Germinal center (tissue), 1 donor: ENCODE data around the gene NOC2L.

Source experiments
- DNase-seq: peaks from one replicate; pipeline ENCODE4 v3.0.0; 2012; ENCODE audit warnings: mixed read lengths, low spot score

The NOC2L gene

GRCh38 chr1:942864-943533, 16.1 kb downstream of the NOC2L start:
- DNase-seq, result no peak

GRCh38 chr1:942411-942821, 16.6 kb downstream of the NOC2L start:
- no peak for DNase-seq

- peak; percentile 48 for DNase-seq
Observed at GRCh38 chr1:941588-942383, 17.3 kb downstream of the NOC2L start.

GRCh38 chr1:941015-941587, 18.0 kb downstream of the NOC2L start:
- DNase-seq, result no peak

GRCh38 chr1:940107-941014, 18.7 kb downstream of the NOC2L start:
- peak; percentile 49 for DNase-seq

GRCh38 chr1:939511-940106, 19.4 kb downstream of the NOC2L start:
- DNase-seq, result no peak

GRCh38 chr1:938711-939489, 20.2 kb downstream of the NOC2L start:
- DNase-seq, result no peak

GRCh38 chr1:938088-938683, 20.9 kb downstream of the NOC2L start:
- DNase-seq, result no peak

GRCh38 chr1:937521-937920, 21.5 kb downstream of the NOC2L start:
- DNase-seq, result no peak

- DNase-seq, result no peak
Observed at GRCh38 chr1:936348-937264, 22.4 kb downstream of the NOC2L start.

GRCh38 chr1:935751-936231, 23.3 kb downstream of the NOC2L start:
- DNase-seq, result no peak

- no peak for DNase-seq
Observed at GRCh38 chr1:934991-935750, 23.9 kb downstream of the NOC2L start.

GRCh38 chr1:933603-933940, 25.5 kb downstream of the NOC2L start:
- no peak for DNase-seq

GRCh38 chr1:932776-933602, 26.1 kb downstream of the NOC2L start:
- DNase-seq, result no peak

- no peak for DNase-seq
Observed at GRCh38 chr1:932173-932510, 26.9 kb downstream of the NOC2L start.

- DNase-seq, result no peak
Observed at GRCh38 chr1:931380-932172, 27.5 kb downstream of the NOC2L start.

- no peak for DNase-seq
Observed at GRCh38 chr1:930633-931138, 28.4 kb downstream of the NOC2L start.
